H1 (cell line): ENCODE results near the gene EFHB. TPM values are rescaled to one million over a fixed set of nuclear protein-coding genes. Genes with fewer than 3 reads are reported as not detected.
A peak's percentile ranks its signal among the peaks of the same experiment; 100 is the strongest.

Source experiments
- BCL11A ChIP-seq, 2 experiments: IDR thresholded peaks; one replicate each; pipeline ENCODE4 v1.6.1; 2011; ENCODE audit warnings: low read depth in 2 of 2, low read length in 2 of 2, mild to moderate bottlenecking in 2 of 2
- CHD1 ChIP-seq: IDR thresholded peaks from 2 replicates; pipeline ENCODE4 v1.6.1; 2012; ENCODE audit warnings: low read depth, low read length, improper control_type of control experiment
- FOSL1 ChIP-seq: IDR thresholded peaks from 2 replicates; pipeline ENCODE4 v1.6.1; 2011; ENCODE audit warnings: mild to moderate bottlenecking, low read depth, low read length, moderate library complexity; ENCODE audit not compliant: insufficient read depth
- POLR2A ChIP-seq, 2 experiments: IDR thresholded peaks; 1 replicate in 1 of 2; 2 replicates in 1 of 2; pipeline ENCODE4 v1.6.1; 2011; ENCODE audit warnings: low read depth in 2 of 2, low read length in 2 of 2, mild to moderate bottlenecking in 2 of 2; ENCODE audit errors: control extremely low read depth in 1 of 2
- RAD21 ChIP-seq, 2 experiments: IDR thresholded peaks in 1 of 2; conservative IDR thresholded peaks in 1 of 2; 2 replicates each; pipeline ENCODE4 v1.6.1; 2011; ENCODE audit warnings: low read depth in 2 of 2, low read length in 2 of 2, improper control_type of control experiment in 1 of 2, inconsistent platforms in 1 of 2, mild to moderate bottlenecking in 1 of 2, moderate library complexity in 1 of 2
- RBBP5 ChIP-seq: IDR thresholded peaks from 2 replicates; pipeline ENCODE4 v1.7.1; 2012; ENCODE audit warnings: low read depth, mild to moderate bottlenecking, inconsistent platforms, low read length, moderate library complexity, borderline replicate concordance
- RXRA ChIP-seq: IDR thresholded peaks from 2 replicates; pipeline ENCODE4 v1.6.1; 2011; ENCODE audit warnings: low read depth, mild to moderate bottlenecking, low read length, moderate library complexity; ENCODE audit not compliant: insufficient read depth
- SP1 ChIP-seq: IDR thresholded peaks from 2 replicates; pipeline ENCODE4 v1.6.1; 2011; ENCODE audit warnings: low read depth, low read length
- YY1 ChIP-seq: IDR thresholded peaks from 2 replicates; pipeline ENCODE4 v1.6.1; 2011; ENCODE audit warnings: low read depth, mild to moderate bottlenecking, low read length
- polyA plus RNA-seq, 7 experiments: library from polyadenylated mRNA; depleted of rRNA in 3 of 7; stranded (reverse) in 5 of 7; unstranded in 2 of 7; fragments of >200 nt in 5 of 7; fragments of 200-250 nt in 2 of 7; gene quantifications; 1 replicate in 5 of 7; 2 replicates in 1 of 7; 4 replicates in 1 of 7; pipeline versions ENCODE4 v1.2.1 to v1.2.3, GENCODE V29; 2011 to 2013; ENCODE audit warnings: missing spikeins in 2 of 7, mixed read lengths in 2 of 7
- total RNA-seq: library from RNA; stranded (reverse); fragmentation: NEBNext Ultra II Directional; extraction: Animal tissue kit (Norgen Biotek cat#: 25700); gene quantifications from 2 replicates; pipeline ENCODE4 v1.2.1, GENCODE V29; 2021

Gene EFHB
- total and polyA plus RNA-seq, 2 of the 8 experiments (the other 6 are each of a cell fraction or from before 2014, with no cell fraction given), result 0.12 to 1.3 TPM

DNA sequence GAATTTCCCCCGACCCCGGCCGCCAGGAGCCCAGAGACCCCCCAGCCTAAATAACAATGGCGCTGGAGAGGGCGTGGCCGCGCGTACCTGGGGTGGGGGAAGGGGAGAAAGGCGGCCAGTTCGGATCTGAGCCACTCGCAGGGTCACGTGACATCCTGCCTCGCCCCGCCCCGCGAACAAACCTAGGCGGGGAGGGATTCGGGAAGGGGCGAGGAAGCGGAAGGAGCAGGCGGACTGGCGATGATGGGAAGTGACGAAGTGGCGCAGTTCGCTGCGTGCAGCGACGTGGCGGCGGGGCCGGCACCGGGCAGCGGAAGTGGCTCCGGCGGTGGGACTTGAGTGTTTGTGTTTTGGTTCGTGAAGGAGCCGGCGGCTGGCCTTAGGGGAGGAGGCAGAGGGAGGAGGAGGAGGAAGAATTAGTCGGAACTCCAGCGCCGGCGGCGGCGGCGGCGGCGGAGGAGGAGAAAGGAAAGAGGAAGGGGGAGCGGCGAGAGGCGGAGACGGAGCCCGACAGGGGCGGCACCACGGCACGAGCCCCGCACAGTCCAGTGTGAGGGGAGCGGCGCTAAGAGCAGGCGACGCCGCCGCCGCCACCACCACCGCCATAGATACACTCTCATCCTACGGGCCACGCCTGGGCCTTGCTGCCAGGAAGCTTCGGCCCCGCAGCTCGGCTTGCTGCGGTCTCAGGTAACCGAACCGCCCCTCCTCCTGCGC, 13.0 kb upstream of the EFHB start, which contains the start of gene RAB5A (continued):
- TF ChIP-seq BCL11A (IDR thresholded peaks at IDR 0.05; ENCODE audit: low read depth in 2 of 2, low read length in 2 of 2) (no peak), CHD1 (no peak), SP1 (peak; percentile 82), RXRA (no peak), RAD21 (IDR thresholded peaks at IDR 0.05 in 1 of 2, conservative IDR thresholded peaks at IDR 0.05 in 1 of 2; ENCODE audit: low read depth in 2 of 2, low read length in 2 of 2) (peak in 1 of 2 experiments; percentile 0; a peak in 2 of 4 replicates), YY1 (peak; percentile 92; the same call in 1 of the 2 replicates), FOSL1 (no peak), POLR2A (IDR thresholded peaks at IDR 0.05; ENCODE audit: control extremely low read depth in 1 of 2, low read depth in 2 of 2, low read length in 2 of 2) (peak; percentile 72 to 74; a peak in 2 of 3 replicates), RBBP5 (peak; percentile 89; the same call in 1 of the 2 replicates)
